Stimulated activated CD4-positive, alpha-beta T cell treated with anti-CD3 and anti-CD28 coated beads, Interleukin-1b, Interleukin-23, amount 100 ng/mL, for 24 hours (primary cell): ENCODE data around the gene PCARE.
"Not testable (repeated sequence)": the region's sequence is repeated elsewhere in the genome, so short reads cannot be mapped to it uniquely, and the experiment has no call there.

Experiments
- DNase-seq, 4 experiments: peaks; one replicate each; pipeline ENCODE4 v3.0.0-alpha.2; 2020; ENCODE audit warnings: low read depth in 4 of 4, low spot score in 1 of 4

The PCARE gene

GRCh38 chr2:29097569-29097968 lies 23.2 kb upstream of the PCARE start:
- DNase-seq = no peak

GRCh38 chr2:29096969-29097368 lies 22.6 kb upstream of the PCARE start:
- no peak for DNase-seq

- not testable (repeated sequence) for DNase-seq
Measured at GRCh38 chr2:29090311-29090710, 16.0 kb upstream of the PCARE start.

- DNase-seq = no peak
Measured at GRCh38 chr2:29084554-29084953, 10.2 kb upstream of the PCARE start.

GRCh38 chr2:29082804-29083495 lies 8.6 kb upstream of the PCARE start:
- no peak for DNase-seq

- no peak for DNase-seq
Measured at GRCh38 chr2:29080886-29081743, 6.8 kb upstream of the PCARE start.

GRCh38 chr2:29079887-29080286 lies 5.6 kb upstream of the PCARE start:
- no peak for DNase-seq

- DNase-seq = no peak
Measured at GRCh38 chr2:29075894-29076705, 1.8 kb upstream of the PCARE start.

- no peak for DNase-seq
Measured at GRCh38 chr2:29073933-29074332, 390 bp downstream of the PCARE start.

- no peak for DNase-seq
Measured at GRCh38 chr2:29072971-29073725, 1.2 kb downstream of the PCARE start.

- DNase-seq = no peak
Measured at GRCh38 chr2:29072251-29072650, 2.1 kb downstream of the PCARE start.

- no peak for DNase-seq
Measured at GRCh38 chr2:29071032-29071975, 3.0 kb downstream of the PCARE start.

GRCh38 chr2:29070526-29070925 lies 3.8 kb downstream of the PCARE start:
- DNase-seq = no peak

- no peak for DNase-seq
Measured at GRCh38 chr2:29068513-29068912, 5.8 kb downstream of the PCARE start.

GRCh38 chr2:29066997-29067605 lies 7.2 kb downstream of the PCARE start:
- no peak for DNase-seq

- DNase-seq = no peak
Measured at GRCh38 chr2:29066271-29066860, 8.0 kb downstream of the PCARE start.

- no peak for DNase-seq
Measured at GRCh38 chr2:29065068-29065811, 9.1 kb downstream of the PCARE start.

GRCh38 chr2:29064746-29065067 lies 9.6 kb downstream of the PCARE start:
- DNase-seq = no peak

- no peak for DNase-seq
Measured at GRCh38 chr2:29064346-29064715, 10.0 kb downstream of the PCARE start.
